ENCODE results near the gene ANKS1A.
"Not testable (repeated sequence)": the region's sequence is repeated elsewhere in the genome, so short reads cannot be mapped to it uniquely, and the experiment has no call there.

The ANKS1A gene

DNA sequence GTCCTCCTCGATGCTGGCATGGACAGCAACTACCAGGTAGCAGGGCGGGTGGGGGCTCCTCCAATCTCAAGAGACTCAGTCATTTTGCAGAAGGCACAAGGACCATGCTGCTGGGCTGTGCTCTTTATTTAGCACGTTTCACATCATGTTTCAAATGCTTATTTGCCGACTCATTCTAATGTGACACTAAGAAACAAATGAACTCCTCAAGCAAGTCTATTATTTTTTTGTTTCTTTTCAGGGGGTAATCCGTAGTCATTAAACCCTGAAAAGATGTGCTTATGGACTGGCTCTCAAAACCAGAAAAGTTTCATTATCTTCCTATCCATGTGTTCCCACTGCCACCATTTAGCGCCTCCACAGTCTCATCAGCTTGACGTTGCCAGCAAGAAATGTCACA lies 92.9 kb downstream of the ANKS1A start:
- 90 to 91% methylated on average over 7 of the region's 7 CpGs for WGBS, 2 experiments
- no peak overlapping the region for H3K27ac ChIP-seq (ENCODE audit: insufficient read depth, low read depth, low read length, poor library complexity, severe bottlenecking)
- H3K9me3 ChIP-seq (ENCODE audit: control insufficient read depth, low read length), result no peaks in the 10 kb centered on the region
- no peaks in the 10 kb centered on the region for H3K27me3 ChIP-seq (ENCODE audit: control insufficient read depth, insufficient read depth, low read length, poor library complexity, severe bottlenecking)
- no peak overlapping the region for H3K4me3 ChIP-seq (ENCODE audit: insufficient read depth, low read depth, low read length)
- H3K4me1 ChIP-seq (ENCODE audit: control insufficient read depth, insufficient read depth, low read length), result no peaks in the 10 kb centered on the region
- peaks cover 11% of the 10 kb centered on the region for H3K36me3 ChIP-seq (ENCODE audit: control insufficient read depth, insufficient read depth, low read length)

DNA sequence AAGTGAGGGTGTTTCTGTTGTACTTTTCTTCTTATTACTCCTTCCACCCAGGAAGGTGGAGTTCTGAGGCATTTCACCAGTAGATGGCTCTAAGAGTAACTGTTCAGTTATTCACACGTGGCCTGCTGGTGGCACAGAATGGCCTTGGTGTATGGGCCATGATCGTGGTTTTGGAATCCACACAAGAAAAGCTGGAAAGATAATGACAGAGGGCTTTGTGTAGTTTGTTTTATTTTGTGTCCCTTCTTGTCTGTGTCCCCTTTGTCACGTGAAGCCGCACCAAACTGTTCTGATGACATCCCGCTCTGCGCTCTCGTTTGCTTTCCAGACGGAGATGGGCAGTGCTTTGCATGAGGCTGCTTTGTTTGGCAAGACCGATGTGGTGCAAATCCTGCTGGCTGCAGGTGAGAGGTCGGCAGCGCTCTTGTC lies 93.4 kb downstream of the ANKS1A start:
- H3K4me3 ChIP-seq (ENCODE audit: insufficient read depth, low read depth, low read length), result no peak overlapping the region
- no peaks in the 10 kb centered on the region for H3K4me1 ChIP-seq (ENCODE audit: control insufficient read depth, insufficient read depth, low read length)
- H3K27ac ChIP-seq (ENCODE audit: insufficient read depth, low read depth, low read length, poor library complexity, severe bottlenecking), result no peak overlapping the region
- H3K36me3 ChIP-seq (ENCODE audit: control insufficient read depth, insufficient read depth, low read length), result peaks cover 11% of the 10 kb centered on the region
- no peaks in the 10 kb centered on the region for H3K27me3 ChIP-seq (ENCODE audit: control insufficient read depth, insufficient read depth, low read length, poor library complexity, severe bottlenecking)
- 93 to 94% methylated on average over 11 of the region's 11 CpGs for whole genome bisulfite sequencing, 2 experiments
- no peaks in the 10 kb centered on the region for H3K9me3 ChIP-seq (ENCODE audit: control insufficient read depth, low read length)

DNA sequence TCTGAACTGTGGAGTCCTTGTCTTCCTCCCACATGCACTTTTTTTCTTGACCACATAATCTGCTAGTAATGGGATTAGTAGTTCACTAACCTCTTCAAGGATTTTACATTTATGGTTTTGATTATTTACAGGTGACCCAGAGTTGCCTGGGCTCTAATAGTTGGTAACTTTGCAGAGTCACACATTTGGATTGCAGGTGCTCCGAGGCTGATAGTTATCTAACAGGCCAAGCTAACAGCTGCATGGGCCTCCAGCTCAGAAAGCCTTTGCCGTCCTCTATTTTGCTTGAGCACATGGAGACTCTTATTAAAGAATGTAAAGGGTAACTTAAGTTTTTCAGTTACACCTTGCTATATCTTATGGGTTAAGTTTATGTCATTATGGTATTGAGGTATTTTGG lies 95.4 kb downstream of the ANKS1A start:
- 93 to 96% methylated on average over 2 of the region's 2 CpGs for WGBS, 2 experiments
- Histone ChIP-seq H3K9me3 (ENCODE audit: control insufficient read depth, low read length) (no peaks in the 10 kb centered on the region), H3K4me1 (ENCODE audit: control insufficient read depth, insufficient read depth, low read length) (no peaks in the 10 kb centered on the region), H3K27ac (ENCODE audit: insufficient read depth, low read depth, low read length, poor library complexity, severe bottlenecking) (no peak overlapping the region), H3K4me3 (ENCODE audit: insufficient read depth, low read depth, low read length) (no peak overlapping the region), H3K36me3 (ENCODE audit: control insufficient read depth, insufficient read depth, low read length) (peaks cover 11% of the 10 kb centered on the region), H3K27me3 (ENCODE audit: control insufficient read depth, insufficient read depth, low read length, poor library complexity, severe bottlenecking) (no peaks in the 10 kb centered on the region)

DNA sequence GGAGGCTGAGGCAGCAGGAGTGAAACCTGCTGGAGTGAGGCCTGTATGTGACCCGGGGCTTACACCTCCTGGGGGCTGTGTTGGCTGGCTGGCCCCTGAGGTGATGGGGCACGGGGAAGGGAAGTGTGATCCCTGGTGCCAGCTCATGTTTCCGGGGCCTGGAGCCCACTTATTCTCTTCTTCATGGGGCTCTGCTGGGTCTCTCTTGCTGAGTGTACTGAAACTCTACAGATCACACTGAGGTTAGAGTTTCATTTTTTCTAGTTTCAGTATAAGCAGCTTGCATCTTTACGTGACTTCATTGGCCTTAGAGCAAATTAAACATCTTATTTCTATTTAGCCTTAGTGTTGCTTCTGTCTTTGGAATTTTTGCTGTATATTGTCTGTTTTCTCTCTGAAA lies 96.2 kb downstream of the ANKS1A start:
- H3K4me1 ChIP-seq (ENCODE audit: control insufficient read depth, insufficient read depth, low read length), result no peaks in the 10 kb centered on the region
- no peaks in the 10 kb centered on the region for H3K9me3 ChIP-seq (ENCODE audit: control insufficient read depth, low read length)
- no peak overlapping the region for H3K4me3 ChIP-seq (ENCODE audit: insufficient read depth, low read depth, low read length)
- 84 to 91% methylated on average over 3 to 4 of the region's 4 CpGs for WGBS, 2 experiments
- no peak overlapping the region for H3K27ac ChIP-seq (ENCODE audit: insufficient read depth, low read depth, low read length, poor library complexity, severe bottlenecking)
- no peaks in the 10 kb centered on the region for H3K27me3 ChIP-seq (ENCODE audit: control insufficient read depth, insufficient read depth, low read length, poor library complexity, severe bottlenecking)
- peaks cover 11% of the 10 kb centered on the region for H3K36me3 ChIP-seq (ENCODE audit: control insufficient read depth, insufficient read depth, low read length)

DNA sequence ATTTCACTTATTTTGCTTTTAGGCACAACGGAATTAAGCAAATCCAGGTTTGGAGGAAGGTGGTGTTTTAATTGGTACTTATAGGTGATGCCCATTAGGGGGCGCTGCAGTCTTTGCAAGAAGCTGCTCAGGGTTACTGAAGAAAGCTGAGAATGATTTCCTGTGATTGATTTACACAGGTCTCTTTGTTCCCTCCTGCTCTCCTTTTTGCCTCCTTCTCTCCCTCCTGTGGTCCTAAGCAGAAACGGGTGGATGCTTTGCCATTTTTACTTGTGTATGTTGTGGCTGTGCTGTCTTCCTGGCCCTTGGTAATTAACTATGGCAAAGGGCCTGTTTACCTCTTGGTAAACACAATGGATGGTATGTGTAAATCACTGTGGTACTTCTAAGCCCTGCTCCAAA lies 97.8 kb downstream of the ANKS1A start:
- Histone ChIP-seq H3K4me3 (ENCODE audit: insufficient read depth, low read depth, low read length) (no peak overlapping the region), H3K27me3 (ENCODE audit: control insufficient read depth, insufficient read depth, low read length, poor library complexity, severe bottlenecking) (no peaks in the 10 kb centered on the region), H3K36me3 (ENCODE audit: control insufficient read depth, insufficient read depth, low read length) (peaks cover 14% of the 10 kb centered on the region), H3K9me3 (ENCODE audit: control insufficient read depth, low read length) (no peaks in the 10 kb centered on the region), H3K27ac (ENCODE audit: insufficient read depth, low read depth, low read length, poor library complexity, severe bottlenecking) (no peak overlapping the region), H3K4me1 (ENCODE audit: control insufficient read depth, insufficient read depth, low read length) (no peaks in the 10 kb centered on the region)
- WGBS, 2 experiments, result 23 to 25% methylated on average over 3 of the region's 3 CpGs

DNA sequence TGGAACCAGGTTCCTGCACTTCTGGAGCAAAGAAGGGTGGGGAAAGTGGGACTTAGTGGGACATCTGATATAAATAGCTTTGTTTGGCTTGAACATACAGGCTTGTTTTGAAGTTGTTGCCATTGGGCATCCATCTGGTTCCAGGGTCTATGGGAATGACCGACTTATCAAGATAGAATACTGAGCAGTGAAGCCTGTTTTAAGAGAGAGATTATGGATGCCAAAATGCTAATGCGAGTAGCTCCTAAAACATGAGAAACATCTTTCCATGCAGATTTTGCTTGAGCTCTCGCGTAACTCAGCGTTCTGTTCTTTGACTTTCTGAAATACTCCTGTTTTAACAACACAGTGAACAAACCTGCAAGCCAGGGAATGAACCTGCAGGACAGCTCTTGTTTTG lies 98.5 kb downstream of the ANKS1A start:
- 94 to 98% methylated on average over 5 of the region's 5 CpGs for WGBS, 2 experiments
- H3K36me3 ChIP-seq (ENCODE audit: control insufficient read depth, insufficient read depth, low read length), result peaks cover 14% of the 10 kb centered on the region
- no peaks in the 10 kb centered on the region for H3K27me3 ChIP-seq (ENCODE audit: control insufficient read depth, insufficient read depth, low read length, poor library complexity, severe bottlenecking)
- H3K4me3 ChIP-seq (ENCODE audit: insufficient read depth, low read depth, low read length), result no peak overlapping the region
- no peaks in the 10 kb centered on the region for H3K9me3 ChIP-seq (ENCODE audit: control insufficient read depth, low read length)
- no peaks in the 10 kb centered on the region for H3K4me1 ChIP-seq (ENCODE audit: control insufficient read depth, insufficient read depth, low read length)
- no peak overlapping the region for H3K27ac ChIP-seq (ENCODE audit: insufficient read depth, low read depth, low read length, poor library complexity, severe bottlenecking)

DNA sequence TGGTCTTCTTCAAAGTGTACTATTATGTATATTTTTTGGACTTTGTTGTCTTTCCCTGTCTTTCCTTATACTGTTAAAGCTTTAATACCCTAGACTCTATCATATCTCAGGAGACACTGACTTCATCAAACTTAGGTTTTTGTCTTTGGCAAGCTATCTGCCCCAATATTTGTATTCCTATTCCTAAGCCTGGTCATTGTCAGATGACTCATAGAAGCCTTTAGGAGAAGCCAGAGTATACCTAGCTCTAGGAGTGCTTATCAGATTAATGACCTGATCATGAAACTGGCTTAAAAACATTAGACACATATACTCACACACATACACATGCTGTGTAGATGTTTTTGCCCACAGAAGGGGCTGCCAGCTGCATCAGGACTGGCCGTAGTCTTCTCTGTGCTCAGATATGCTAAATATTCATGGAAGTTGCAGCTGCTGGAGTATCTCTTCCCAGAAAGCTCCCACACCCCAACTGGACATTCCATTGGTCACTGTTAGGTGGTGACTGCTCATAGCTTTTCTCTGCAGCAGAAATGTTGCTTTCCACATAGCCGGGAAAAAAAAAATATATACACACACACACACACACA lies 102.0 kb downstream of the ANKS1A start:
- Histone ChIP-seq H3K27me3 (ENCODE audit: control insufficient read depth, insufficient read depth, low read length, poor library complexity, severe bottlenecking) (no peaks in the 10 kb centered on the region), H3K36me3 (ENCODE audit: control insufficient read depth, insufficient read depth, low read length) (peaks cover 8% of the 10 kb centered on the region), H3K27ac (ENCODE audit: insufficient read depth, low read depth, low read length, poor library complexity, severe bottlenecking) (no peak overlapping the region), H3K4me3 (ENCODE audit: insufficient read depth, low read depth, low read length) (no peak overlapping the region), H3K9me3 (ENCODE audit: control insufficient read depth, low read length) (no peaks in the 10 kb centered on the region), H3K4me1 (ENCODE audit: control insufficient read depth, insufficient read depth, low read length) (no peaks in the 10 kb centered on the region)
- 89 to 91% methylated on average over 1 to 2 of the region's 2 CpGs for WGBS, 2 experiments

DNA sequence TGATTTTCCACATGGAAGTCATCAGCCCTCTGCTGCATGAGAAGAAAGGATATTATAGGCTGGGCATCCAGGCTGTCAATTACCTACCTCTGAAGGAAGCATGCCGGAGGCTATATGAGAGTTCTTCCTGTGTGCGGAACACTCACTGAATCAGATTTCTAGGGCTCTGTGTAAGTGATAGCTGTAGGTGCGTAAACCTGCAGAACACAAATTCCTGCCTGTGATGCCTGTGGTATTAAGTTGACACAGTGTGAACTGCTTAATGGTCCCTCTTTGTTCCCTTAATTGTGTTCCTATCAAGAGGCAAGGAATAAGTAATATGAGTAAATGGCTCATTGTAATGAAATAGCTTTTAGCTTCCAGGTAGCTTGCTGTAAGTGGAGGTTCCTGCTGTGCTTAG lies 103.3 kb downstream of the ANKS1A start:
- H3K4me3 ChIP-seq (ENCODE audit: insufficient read depth, low read depth, low read length), result no peak overlapping the region
- H3K27me3 ChIP-seq (ENCODE audit: control insufficient read depth, insufficient read depth, low read length, poor library complexity, severe bottlenecking), result no peaks in the 10 kb centered on the region
- peaks cover 8% of the 10 kb centered on the region for H3K36me3 ChIP-seq (ENCODE audit: control insufficient read depth, insufficient read depth, low read length)
- 95 to 98% methylated on average over 3 of the region's 3 CpGs for WGBS, 2 experiments
- H3K4me1 ChIP-seq (ENCODE audit: control insufficient read depth, insufficient read depth, low read length), result no peaks in the 10 kb centered on the region
- H3K27ac ChIP-seq (ENCODE audit: insufficient read depth, low read depth, low read length, poor library complexity, severe bottlenecking), result no peak overlapping the region
- H3K9me3 ChIP-seq (ENCODE audit: control insufficient read depth, low read length), result no peaks in the 10 kb centered on the region

DNA sequence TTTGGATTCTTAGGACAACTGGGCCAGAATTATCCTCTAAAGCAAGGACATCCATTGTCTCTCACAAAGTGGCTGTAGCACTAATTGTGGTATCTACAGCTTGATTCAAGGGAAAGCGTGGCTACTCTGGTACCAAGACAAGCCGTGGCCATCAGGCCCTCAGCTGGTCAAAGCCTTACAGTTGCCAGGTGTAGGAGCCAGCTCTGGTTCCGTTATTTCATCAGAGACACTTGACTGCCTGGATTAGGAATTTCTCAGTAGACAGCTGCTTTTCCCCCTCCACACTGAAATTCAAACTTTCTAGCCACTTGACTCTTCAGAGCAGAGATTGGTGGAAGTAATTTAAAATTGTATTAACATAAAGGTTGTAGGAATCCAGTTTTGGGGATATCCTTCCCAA lies 104.2 kb downstream of the ANKS1A start:
- Histone ChIP-seq H3K4me3 (ENCODE audit: insufficient read depth, low read depth, low read length) (no peak overlapping the region), H3K9me3 (ENCODE audit: control insufficient read depth, low read length) (no peaks in the 10 kb centered on the region), H3K27me3 (ENCODE audit: control insufficient read depth, insufficient read depth, low read length, poor library complexity, severe bottlenecking) (no peaks in the 10 kb centered on the region), H3K4me1 (ENCODE audit: control insufficient read depth, insufficient read depth, low read length) (no peaks in the 10 kb centered on the region), H3K27ac (ENCODE audit: insufficient read depth, low read depth, low read length, poor library complexity, severe bottlenecking) (no peak overlapping the region), H3K36me3 (ENCODE audit: control insufficient read depth, insufficient read depth, low read length) (peaks cover 8% of the 10 kb centered on the region)
- 92 to 95% methylated on average over 3 of the region's 3 CpGs for WGBS, 2 experiments

DNA sequence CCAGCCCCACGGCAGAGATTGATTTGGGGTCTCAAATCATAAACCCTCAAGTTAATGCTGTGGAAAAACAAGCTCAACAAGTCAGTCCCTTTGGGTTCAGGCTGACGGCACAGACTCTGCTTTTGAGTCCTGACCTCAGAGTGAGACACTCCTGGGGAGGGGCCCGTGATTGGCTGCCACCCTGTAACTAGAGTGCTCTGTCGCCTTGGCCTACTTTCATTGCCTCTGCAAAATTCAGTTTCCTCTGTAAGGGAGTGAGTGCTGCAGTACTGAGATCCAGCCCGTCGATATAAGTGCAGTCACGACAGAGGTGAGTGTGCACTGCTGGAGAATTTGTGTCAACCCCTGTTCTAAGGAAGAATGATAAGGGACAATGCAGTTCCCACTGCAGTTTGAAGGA lies 105.6 kb downstream of the ANKS1A start:
- Histone ChIP-seq H3K4me3 (ENCODE audit: insufficient read depth, low read depth, low read length) (no peak overlapping the region), H3K27me3 (ENCODE audit: control insufficient read depth, insufficient read depth, low read length, poor library complexity, severe bottlenecking) (no peaks in the 10 kb centered on the region), H3K9me3 (ENCODE audit: control insufficient read depth, low read length) (no peaks in the 10 kb centered on the region), H3K36me3 (ENCODE audit: control insufficient read depth, insufficient read depth, low read length) (peaks cover 11% of the 10 kb centered on the region), H3K4me1 (ENCODE audit: control insufficient read depth, insufficient read depth, low read length) (no peaks in the 10 kb centered on the region), H3K27ac (ENCODE audit: insufficient read depth, low read depth, low read length, poor library complexity, severe bottlenecking) (no peak overlapping the region)
- 92 to 94% methylated on average over 7 of the region's 7 CpGs for WGBS, 2 experiments

DNA sequence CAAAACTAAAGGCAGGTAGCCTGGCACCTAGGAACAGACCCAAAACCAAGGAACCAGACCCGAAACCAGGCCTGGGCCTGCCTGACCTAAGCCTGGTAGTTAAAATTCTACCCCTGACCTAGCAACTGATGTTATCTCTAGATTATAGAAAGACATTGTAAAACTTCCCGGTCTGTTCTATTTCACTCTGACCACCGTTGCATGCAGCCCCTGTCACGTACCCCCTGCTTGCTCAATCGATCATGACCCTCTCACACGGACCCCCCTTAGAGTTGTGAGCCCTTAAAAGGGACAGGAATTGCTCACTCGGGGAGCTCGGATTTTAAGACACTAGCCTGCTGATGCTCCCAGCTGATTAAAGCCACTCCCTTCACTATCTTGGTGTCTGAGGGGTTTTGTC lies 109.4 kb downstream of the ANKS1A start:
- H3K4me1 ChIP-seq (ENCODE audit: control insufficient read depth, insufficient read depth, low read length); H3K27me3 ChIP-seq (ENCODE audit: control insufficient read depth, insufficient read depth, low read length, poor library complexity, severe bottlenecking); H3K27ac ChIP-seq (ENCODE audit: insufficient read depth, low read depth, low read length, poor library complexity, severe bottlenecking); H3K9me3 ChIP-seq (ENCODE audit: control insufficient read depth, low read length); H3K4me3 ChIP-seq (ENCODE audit: insufficient read depth, low read depth, low read length); H3K36me3 ChIP-seq (ENCODE audit: control insufficient read depth, insufficient read depth, low read length): not testable (repeated sequence)
- WGBS, 2 experiments, result 93 to 97% methylated on average over 8 of the region's 8 CpGs
